Measurements from ENCODE around the gene PLEKHA6.

DNA sequence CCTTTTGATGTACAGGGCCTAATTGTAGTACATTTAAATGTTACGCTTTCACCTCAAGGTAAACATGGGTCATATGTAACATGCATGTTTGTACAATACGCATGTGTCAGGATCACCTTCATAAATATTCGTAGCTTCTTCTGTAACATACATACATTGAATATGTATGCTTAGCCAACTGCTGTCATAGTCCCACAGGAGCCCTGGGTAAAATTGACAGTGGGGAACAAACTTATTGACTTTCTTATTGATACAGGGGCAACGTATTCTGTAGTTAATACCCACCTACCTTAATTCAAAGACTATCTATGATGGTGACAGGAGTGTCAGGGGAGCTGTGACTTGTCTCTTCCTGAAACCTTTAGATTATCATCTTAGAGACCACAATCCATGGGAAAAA, 189.9 kb downstream of the PLEKHA6 start:
- TF ChIP-seq, protein P1, sequence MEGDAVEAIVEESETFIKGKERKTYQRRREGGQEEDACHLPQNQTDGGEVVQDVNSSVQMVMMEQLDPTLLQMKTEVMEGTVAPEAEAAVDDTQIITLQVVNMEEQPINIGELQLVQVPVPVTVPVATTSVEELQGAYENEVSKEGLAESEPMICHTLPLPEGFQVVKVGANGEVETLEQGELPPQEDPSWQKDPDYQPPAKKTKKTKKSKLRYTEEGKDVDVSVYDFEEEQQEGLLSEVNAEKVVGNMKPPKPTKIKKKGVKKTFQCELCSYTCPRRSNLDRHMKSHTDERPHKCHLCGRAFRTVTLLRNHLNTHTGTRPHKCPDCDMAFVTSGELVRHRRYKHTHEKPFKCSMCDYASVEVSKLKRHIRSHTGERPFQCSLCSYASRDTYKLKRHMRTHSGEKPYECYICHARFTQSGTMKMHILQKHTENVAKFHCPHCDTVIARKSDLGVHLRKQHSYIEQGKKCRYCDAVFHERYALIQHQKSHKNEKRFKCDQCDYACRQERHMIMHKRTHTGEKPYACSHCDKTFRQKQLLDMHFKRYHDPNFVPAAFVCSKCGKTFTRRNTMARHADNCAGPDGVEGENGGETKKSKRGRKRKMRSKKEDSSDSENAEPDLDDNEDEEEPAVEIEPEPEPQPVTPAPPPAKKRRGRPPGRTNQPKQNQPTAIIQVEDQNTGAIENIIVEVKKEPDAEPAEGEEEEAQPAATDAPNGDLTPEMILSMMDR (IDR thresholded peaks at IDR 0.05) = no peak
- TF ChIP-seq POLR2AphosphoS5 (IDR thresholded peaks at IDR 0.05) (no peak), EP300 (IDR thresholded peaks at IDR 0.05) (no peak), POLR2A (IDR thresholded peaks at IDR 0.05) (no peak)
